ENCODE data around the gene DOCK2.

DOCK2 gene

DNA sequence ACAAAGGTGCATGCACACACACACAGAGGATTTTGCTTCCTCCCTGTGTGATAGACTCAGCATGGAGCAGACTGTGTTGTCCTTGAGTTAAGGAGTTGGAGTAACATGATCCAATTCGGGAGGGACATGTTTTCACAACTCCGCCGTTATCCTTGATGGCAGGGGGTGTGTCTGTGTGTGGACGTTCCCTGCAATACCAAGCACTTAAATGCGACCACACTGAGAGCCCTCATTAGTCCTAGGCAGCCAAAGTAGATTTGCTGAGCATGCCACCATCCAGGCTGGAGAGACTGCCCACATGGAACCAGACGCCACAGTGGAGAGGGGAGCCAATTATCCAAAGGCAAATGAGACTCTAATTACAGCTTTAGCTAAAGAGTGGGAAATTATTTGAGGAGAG lies 140.1 kb downstream of the DOCK2 start (continued):
- TF ChIP-seq, protein P1, sequence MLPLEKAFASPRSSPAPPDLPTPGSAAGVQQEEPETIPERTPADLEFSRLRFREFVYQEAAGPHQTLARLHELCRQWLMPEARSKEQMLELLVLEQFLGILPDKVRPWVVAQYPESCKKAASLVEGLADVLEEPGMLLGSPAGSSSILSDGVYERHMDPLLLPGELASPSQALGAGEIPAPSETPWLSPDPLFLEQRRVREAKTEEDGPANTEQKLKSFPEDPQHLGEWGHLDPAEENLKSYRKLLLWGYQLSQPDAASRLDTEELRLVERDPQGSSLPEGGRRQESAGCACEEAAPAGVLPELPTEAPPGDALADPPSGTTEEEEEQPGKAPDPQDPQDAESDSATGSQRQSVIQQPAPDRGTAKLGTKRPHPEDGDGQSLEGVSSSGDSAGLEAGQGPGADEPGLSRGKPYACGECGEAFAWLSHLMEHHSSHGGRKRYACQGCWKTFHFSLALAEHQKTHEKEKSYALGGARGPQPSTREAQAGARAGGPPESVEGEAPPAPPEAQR (tag by site-specific recombination; IDR thresholded peaks at IDR 0.05) = no peak
- TF ChIP-seq ZNF174 (tag by site-specific recombination; IDR thresholded peaks at IDR 0.05) = no peak
- TF ChIP-seq, protein P2, sequence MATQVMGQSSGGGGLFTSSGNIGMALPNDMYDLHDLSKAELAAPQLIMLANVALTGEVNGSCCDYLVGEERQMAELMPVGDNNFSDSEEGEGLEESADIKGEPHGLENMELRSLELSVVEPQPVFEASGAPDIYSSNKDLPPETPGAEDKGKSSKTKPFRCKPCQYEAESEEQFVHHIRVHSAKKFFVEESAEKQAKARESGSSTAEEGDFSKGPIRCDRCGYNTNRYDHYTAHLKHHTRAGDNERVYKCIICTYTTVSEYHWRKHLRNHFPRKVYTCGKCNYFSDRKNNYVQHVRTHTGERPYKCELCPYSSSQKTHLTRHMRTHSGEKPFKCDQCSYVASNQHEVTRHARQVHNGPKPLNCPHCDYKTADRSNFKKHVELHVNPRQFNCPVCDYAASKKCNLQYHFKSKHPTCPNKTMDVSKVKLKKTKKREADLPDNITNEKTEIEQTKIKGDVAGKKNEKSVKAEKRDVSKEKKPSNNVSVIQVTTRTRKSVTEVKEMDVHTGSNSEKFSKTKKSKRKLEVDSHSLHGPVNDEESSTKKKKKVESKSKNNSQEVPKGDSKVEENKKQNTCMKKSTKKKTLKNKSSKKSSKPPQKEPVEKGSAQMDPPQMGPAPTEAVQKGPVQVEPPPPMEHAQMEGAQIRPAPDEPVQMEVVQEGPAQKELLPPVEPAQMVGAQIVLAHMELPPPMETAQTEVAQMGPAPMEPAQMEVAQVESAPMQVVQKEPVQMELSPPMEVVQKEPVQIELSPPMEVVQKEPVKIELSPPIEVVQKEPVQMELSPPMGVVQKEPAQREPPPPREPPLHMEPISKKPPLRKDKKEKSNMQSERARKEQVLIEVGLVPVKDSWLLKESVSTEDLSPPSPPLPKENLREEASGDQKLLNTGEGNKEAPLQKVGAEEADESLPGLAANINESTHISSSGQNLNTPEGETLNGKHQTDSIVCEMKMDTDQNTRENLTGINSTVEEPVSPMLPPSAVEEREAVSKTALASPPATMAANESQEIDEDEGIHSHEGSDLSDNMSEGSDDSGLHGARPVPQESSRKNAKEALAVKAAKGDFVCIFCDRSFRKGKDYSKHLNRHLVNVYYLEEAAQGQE (tag by site-specific recombination; IDR thresholded peaks at IDR 0.05) = no peak
- peak; percentile 95 for TF ChIP-seq ZIC2 (tag by site-specific recombination; IDR thresholded peaks at IDR 0.05)
- TF ChIP-seq, protein P3, sequence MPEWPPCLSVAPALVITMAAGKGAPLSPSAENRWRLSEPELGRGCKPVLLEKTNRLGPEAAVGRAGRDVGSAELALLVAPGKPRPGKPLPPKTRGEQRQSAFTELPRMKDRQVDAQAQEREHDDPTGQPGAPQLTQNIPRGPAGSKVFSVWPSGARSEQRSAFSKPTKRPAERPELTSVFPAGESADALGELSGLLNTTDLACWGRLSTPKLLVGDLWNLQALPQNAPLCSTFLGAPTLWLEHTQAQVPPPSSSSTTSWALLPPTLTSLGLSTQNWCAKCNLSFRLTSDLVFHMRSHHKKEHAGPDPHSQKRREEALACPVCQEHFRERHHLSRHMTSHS (tag by site-specific recombination; IDR thresholded peaks at IDR 0.05) = no peak
- no peak for TF ChIP-seq ZNF785 (tag by site-specific recombination; IDR thresholded peaks at IDR 0.05)
- TF ChIP-seq, protein P4, sequence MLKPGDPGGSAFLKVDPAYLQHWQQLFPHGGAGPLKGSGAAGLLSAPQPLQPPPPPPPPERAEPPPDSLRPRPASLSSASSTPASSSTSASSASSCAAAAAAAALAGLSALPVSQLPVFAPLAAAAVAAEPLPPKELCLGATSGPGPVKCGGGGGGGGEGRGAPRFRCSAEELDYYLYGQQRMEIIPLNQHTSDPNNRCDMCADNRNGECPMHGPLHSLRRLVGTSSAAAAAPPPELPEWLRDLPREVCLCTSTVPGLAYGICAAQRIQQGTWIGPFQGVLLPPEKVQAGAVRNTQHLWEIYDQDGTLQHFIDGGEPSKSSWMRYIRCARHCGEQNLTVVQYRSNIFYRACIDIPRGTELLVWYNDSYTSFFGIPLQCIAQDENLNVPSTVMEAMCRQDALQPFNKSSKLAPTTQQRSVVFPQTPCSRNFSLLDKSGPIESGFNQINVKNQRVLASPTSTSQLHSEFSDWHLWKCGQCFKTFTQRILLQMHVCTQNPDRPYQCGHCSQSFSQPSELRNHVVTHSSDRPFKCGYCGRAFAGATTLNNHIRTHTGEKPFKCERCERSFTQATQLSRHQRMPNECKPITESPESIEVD (tag by site-specific recombination; IDR thresholded peaks at IDR 0.05) = no peak
- no peak for TF ChIP-seq ZNF274 (IDR thresholded peaks at IDR 0.05; ENCODE audit: low read length)
- no peak for TF ChIP-seq ZNF274 (tag by site-specific recombination; IDR thresholded peaks at IDR 0.05; ENCODE audit: borderline replicate concordance)
- TF ChIP-seq ZNF654 (tag by site-specific recombination; IDR thresholded peaks at IDR 0.05; ENCODE audit: low read depth) = no peak
- TF ChIP-seq, protein P5, sequence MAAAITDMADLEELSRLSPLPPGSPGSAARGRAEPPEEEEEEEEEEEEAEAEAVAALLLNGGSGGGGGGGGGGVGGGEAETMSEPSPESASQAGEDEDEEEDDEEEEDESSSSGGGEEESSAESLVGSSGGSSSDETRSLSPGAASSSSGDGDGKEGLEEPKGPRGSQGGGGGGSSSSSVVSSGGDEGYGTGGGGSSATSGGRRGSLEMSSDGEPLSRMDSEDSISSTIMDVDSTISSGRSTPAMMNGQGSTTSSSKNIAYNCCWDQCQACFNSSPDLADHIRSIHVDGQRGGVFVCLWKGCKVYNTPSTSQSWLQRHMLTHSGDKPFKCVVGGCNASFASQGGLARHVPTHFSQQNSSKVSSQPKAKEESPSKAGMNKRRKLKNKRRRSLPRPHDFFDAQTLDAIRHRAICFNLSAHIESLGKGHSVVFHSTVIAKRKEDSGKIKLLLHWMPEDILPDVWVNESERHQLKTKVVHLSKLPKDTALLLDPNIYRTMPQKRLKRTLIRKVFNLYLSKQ (tag by site-specific recombination; IDR thresholded peaks at IDR 0.05; ENCODE audit: borderline replicate concordance) = no peak
- no peak for TF ChIP-seq ZNF707 (tag by site-specific recombination; IDR thresholded peaks at IDR 0.05)
- TF ChIP-seq, protein P6, sequence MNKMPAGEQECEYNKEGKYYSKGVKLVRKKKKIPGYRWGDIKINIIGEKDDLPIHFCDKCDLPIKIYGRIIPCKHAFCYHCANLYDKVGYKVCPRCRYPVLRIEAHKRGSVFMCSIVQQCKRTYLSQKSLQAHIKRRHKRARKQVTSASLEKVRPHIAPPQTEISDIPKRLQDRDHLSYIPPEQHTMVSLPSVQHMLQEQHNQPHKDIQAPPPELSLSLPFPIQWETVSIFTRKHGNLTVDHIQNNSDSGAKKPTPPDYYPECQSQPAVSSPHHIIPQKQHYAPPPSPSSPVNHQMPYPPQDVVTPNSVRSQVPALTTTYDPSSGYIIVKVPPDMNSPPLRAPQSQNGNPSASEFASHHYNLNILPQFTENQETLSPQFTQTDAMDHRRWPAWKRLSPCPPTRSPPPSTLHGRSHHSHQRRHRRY (tag by site-specific recombination; IDR thresholded peaks at IDR 0.05) = no peak
- no peak for TF ChIP-seq ZNF132 (tag by site-specific recombination; IDR thresholded peaks at IDR 0.05; ENCODE audit: borderline replicate concordance)
- TF ChIP-seq, protein P7, sequence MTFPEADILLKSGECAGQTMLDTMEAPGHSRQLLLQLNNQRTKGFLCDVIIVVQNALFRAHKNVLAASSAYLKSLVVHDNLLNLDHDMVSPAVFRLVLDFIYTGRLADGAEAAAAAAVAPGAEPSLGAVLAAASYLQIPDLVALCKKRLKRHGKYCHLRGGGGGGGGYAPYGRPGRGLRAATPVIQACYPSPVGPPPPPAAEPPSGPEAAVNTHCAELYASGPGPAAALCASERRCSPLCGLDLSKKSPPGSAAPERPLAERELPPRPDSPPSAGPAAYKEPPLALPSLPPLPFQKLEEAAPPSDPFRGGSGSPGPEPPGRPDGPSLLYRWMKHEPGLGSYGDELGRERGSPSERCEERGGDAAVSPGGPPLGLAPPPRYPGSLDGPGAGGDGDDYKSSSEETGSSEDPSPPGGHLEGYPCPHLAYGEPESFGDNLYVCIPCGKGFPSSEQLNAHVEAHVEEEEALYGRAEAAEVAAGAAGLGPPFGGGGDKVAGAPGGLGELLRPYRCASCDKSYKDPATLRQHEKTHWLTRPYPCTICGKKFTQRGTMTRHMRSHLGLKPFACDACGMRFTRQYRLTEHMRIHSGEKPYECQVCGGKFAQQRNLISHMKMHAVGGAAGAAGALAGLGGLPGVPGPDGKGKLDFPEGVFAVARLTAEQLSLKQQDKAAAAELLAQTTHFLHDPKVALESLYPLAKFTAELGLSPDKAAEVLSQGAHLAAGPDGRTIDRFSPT (tag by site-specific recombination; IDR thresholded peaks at IDR 0.05) = no peak
- TF ChIP-seq ZNF248 (tag by site-specific recombination; IDR thresholded peaks at IDR 0.05) = no peak
- no peak for TF ChIP-seq ZNF558 (tag by site-specific recombination; IDR thresholded peaks at IDR 0.05)
- no peak for TF ChIP-seq EGR2 (tag by site-specific recombination; IDR thresholded peaks at IDR 0.05; ENCODE audit: low read depth)
- no peak for TF ChIP-seq ZSCAN23 (tag by site-specific recombination; IDR thresholded peaks at IDR 0.05)
- TF ChIP-seq, protein P8, sequence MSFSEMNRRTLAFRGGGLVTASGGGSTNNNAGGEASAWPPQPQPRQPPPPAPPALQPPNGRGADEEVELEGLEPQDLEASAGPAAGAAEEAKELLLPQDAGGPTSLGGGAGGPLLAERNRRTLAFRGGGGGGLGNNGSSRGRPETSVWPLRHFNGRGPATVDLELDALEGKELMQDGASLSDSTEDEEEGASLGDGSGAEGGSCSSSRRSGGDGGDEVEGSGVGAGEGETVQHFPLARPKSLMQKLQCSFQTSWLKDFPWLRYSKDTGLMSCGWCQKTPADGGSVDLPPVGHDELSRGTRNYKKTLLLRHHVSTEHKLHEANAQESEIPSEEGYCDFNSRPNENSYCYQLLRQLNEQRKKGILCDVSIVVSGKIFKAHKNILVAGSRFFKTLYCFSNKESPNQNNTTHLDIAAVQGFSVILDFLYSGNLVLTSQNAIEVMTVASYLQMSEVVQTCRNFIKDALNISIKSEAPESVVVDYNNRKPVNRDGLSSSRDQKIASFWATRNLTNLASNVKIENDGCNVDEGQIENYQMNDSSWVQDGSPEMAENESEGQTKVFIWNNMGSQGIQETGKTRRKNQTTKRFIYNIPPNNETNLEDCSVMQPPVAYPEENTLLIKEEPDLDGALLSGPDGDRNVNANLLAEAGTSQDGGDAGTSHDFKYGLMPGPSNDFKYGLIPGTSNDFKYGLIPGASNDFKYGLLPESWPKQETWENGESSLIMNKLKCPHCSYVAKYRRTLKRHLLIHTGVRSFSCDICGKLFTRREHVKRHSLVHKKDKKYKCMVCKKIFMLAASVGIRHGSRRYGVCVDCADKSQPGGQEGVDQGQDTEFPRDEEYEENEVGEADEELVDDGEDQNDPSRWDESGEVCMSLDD (tag by site-specific recombination; IDR thresholded peaks at IDR 0.05) = no peak
- TF ChIP-seq ZNF473 (tag by site-specific recombination; IDR thresholded peaks at IDR 0.05) = no peak
- TF ChIP-seq KLF10 (tag by site-specific recombination; IDR thresholded peaks at IDR 0.05) = peak; percentile 87
- TF ChIP-seq ZNF426 (tag by site-specific recombination; IDR thresholded peaks at IDR 0.05) = no peak

Data from HEK293 (cell line).